ENCODE data around the gene HNRNPUL1. TPM values are rescaled to one million over a fixed set of nuclear protein-coding genes. Genes with fewer than 3 reads are reported as not detected.

The HNRNPUL1 gene
- total RNA-seq, 1 donor from 2014 or later: 244 TPM

- Mint-ChIP-seq H3K27me3 (peaks cover 31% of the 10 kb centered on the region), H3K4me1 (ENCODE audit: unreplicated experiment) (peaks cover 48% of the 10 kb centered on the region), H3K9me3 (no peaks in the 10 kb centered on the region), H3K4me3 (peak overlapping the region; percentile 79), H3K36me3 (no peaks in the 10 kb centered on the region), H3K27ac (peak overlapping the region; percentile 12)
- TF ChIP-seq CTCF (conservative IDR thresholded peaks at IDR 0.05): no peak
- DNase-seq (ENCODE audit: extremely low spot score, unreplicated experiment): no peak
Measured at GRCh38 chr19:41324231-41324702, 60.1 kb downstream of the HNRNPUL1 start.

- Mint-ChIP-seq H3K9me3 (no peaks in the 10 kb centered on the region), H3K27ac (peak overlapping the region; percentile 12), H3K27me3 (peaks cover 31% of the 10 kb centered on the region), H3K4me3 (peak overlapping the region; percentile 80), H3K4me1 (ENCODE audit: unreplicated experiment) (peaks cover 48% of the 10 kb centered on the region), H3K36me3 (no peaks in the 10 kb centered on the region)
- no peak for TF ChIP-seq CTCF (conservative IDR thresholded peaks at IDR 0.05)
- DNase-seq (ENCODE audit: extremely low spot score, unreplicated experiment): no peak
Measured at GRCh38 chr19:41324921-41325639, 60.9 kb downstream of the HNRNPUL1 start.

- no peak for DNase-seq (ENCODE audit: extremely low spot score, unreplicated experiment)
- Mint-ChIP-seq H3K9me3 (no peaks in the 10 kb centered on the region), H3K4me3 (peak overlapping the region; percentile 80), H3K27me3 (peaks cover 31% of the 10 kb centered on the region), H3K27ac (no peak overlapping the region), H3K36me3 (no peaks in the 10 kb centered on the region), H3K4me1 (ENCODE audit: unreplicated experiment) (peaks cover 48% of the 10 kb centered on the region)
- no peak for TF ChIP-seq CTCF (conservative IDR thresholded peaks at IDR 0.05)
Measured at GRCh38 chr19:41325640-41325946, 61.4 kb downstream of the HNRNPUL1 start.

- H3K9me3 Mint-ChIP-seq: no peaks in the 10 kb centered on the region
- no peaks in the 10 kb centered on the region for H3K36me3 Mint-ChIP-seq
- TF ChIP-seq CTCF (conservative IDR thresholded peaks at IDR 0.05): no peak
- peak overlapping the region; percentile 83 for H3K4me3 Mint-ChIP-seq
- peaks cover 48% of the 10 kb centered on the region for H3K4me1 Mint-ChIP-seq (ENCODE audit: unreplicated experiment)
- H3K27me3 Mint-ChIP-seq: peaks cover 31% of the 10 kb centered on the region
- H3K27ac Mint-ChIP-seq: peak overlapping the region; percentile 67
- DNase-seq (ENCODE audit: extremely low spot score, unreplicated experiment): no peak
Measured at GRCh38 chr19:41325947-41326706, 62.0 kb downstream of the HNRNPUL1 start.

- DNase-seq (ENCODE audit: extremely low spot score, unreplicated experiment): no peak
- Mint-ChIP-seq H3K27ac (peak overlapping the region; percentile 14), H3K27me3 (peaks cover 35% of the 10 kb centered on the region), H3K9me3 (no peaks in the 10 kb centered on the region), H3K4me1 (ENCODE audit: unreplicated experiment) (peaks cover 48% of the 10 kb centered on the region), H3K4me3 (peak overlapping the region; percentile 1), H3K36me3 (no peaks in the 10 kb centered on the region)
- no peak for TF ChIP-seq CTCF (conservative IDR thresholded peaks at IDR 0.05)
Measured at GRCh38 chr19:41327076-41327575, 63.0 kb downstream of the HNRNPUL1 start.

All from type B pancreatic cell (in vitro differentiated cells).